Measurements from ENCODE around the gene FAM20A. TPM values are rescaled to one million over a fixed set of nuclear protein-coding genes. Genes with fewer than 3 reads are reported as not detected.

Gene FAM20A
- total and polyA plus RNA-seq, 4 donors: 14.9 to 72.0 (median 58.6) TPM

DNA sequence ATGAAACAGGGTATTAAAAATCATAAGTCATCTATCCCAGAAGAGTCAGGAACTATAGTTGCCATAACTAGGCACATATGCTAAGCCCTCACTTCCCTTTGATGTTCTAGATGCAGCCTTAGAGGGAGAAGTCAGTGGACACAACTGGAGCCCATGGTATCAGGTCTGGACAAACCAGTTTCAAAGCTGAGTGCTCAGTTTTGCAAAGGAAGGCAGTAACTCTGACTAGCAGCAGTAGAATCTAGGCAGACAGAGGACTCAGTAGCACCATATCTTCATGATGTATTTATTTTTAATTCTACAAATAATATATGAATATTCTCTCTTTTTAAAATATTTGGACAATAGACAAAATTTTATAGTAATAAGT lies 11.7 kb upstream of the FAM20A start:
- Histone ChIP-seq H3K27ac (ENCODE audit: low read depth in 1 of 2, low read length in 2 of 2) (peak overlapping the region; percentile 58 to 77), H3K27me3 (ENCODE audit: control insufficient read depth in 4 of 4, insufficient read depth in 4 of 4, low read length in 3 of 4) (no peaks in the 10 kb centered on the region), H3K36me3 (ENCODE audit: control insufficient read depth in 4 of 4, insufficient read depth in 3 of 4, low read depth in 1 of 4, low read length in 3 of 4) (peaks cover 0 to 3% (median 0%) of the 10 kb centered on the region in 4 donors), H3K4me3 (ENCODE audit: low read depth in 1 of 3, low read length in 3 of 3) (no peak overlapping the region), H3K4me1 (ENCODE audit: control insufficient read depth in 4 of 4, insufficient read depth in 4 of 4, low read length in 3 of 4) (peaks cover 7 to 22% (median 17%) of the 10 kb centered on the region in 4 donors), H3K9me3 (ENCODE audit: control insufficient read depth in 4 of 4, low read length in 3 of 4) (peaks cover 0 to 15% (median 2%) of the 10 kb centered on the region in 4 donors), H3K9ac (ENCODE audit: low read depth in 1 of 2, low read length in 2 of 2) (no peak overlapping the region)
- DNase-seq (ENCODE audit: low spot score): no peak
- no peak for TF ChIP-seq TAF1 (conservative IDR thresholded peaks at IDR 0.05)
- TF ChIP-seq EGR1 (IDR thresholded peaks at IDR 0.05; ENCODE audit: low read depth in 2 of 2): no peak
- TF ChIP-seq HNF4G (IDR thresholded peaks at IDR 0.05): no peak
- TF ChIP-seq NR2F2 (IDR thresholded peaks at IDR 0.05): no peak
- TF ChIP-seq YY1 (IDR thresholded peaks at IDR 0.05): no peak
- no peak for TF ChIP-seq FOXA1 (IDR thresholded peaks at IDR 0.05)
- TF ChIP-seq, protein P1, sequence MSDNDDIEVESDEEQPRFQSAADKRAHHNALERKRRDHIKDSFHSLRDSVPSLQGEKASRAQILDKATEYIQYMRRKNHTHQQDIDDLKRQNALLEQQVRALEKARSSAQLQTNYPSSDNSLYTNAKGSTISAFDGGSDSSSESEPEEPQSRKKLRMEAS (IDR thresholded peaks at IDR 0.05): no peak
- TF ChIP-seq, protein P2, sequence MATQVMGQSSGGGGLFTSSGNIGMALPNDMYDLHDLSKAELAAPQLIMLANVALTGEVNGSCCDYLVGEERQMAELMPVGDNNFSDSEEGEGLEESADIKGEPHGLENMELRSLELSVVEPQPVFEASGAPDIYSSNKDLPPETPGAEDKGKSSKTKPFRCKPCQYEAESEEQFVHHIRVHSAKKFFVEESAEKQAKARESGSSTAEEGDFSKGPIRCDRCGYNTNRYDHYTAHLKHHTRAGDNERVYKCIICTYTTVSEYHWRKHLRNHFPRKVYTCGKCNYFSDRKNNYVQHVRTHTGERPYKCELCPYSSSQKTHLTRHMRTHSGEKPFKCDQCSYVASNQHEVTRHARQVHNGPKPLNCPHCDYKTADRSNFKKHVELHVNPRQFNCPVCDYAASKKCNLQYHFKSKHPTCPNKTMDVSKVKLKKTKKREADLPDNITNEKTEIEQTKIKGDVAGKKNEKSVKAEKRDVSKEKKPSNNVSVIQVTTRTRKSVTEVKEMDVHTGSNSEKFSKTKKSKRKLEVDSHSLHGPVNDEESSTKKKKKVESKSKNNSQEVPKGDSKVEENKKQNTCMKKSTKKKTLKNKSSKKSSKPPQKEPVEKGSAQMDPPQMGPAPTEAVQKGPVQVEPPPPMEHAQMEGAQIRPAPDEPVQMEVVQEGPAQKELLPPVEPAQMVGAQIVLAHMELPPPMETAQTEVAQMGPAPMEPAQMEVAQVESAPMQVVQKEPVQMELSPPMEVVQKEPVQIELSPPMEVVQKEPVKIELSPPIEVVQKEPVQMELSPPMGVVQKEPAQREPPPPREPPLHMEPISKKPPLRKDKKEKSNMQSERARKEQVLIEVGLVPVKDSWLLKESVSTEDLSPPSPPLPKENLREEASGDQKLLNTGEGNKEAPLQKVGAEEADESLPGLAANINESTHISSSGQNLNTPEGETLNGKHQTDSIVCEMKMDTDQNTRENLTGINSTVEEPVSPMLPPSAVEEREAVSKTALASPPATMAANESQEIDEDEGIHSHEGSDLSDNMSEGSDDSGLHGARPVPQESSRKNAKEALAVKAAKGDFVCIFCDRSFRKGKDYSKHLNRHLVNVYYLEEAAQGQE (IDR thresholded peaks at IDR 0.05): no peak
- TF ChIP-seq, protein P3, sequence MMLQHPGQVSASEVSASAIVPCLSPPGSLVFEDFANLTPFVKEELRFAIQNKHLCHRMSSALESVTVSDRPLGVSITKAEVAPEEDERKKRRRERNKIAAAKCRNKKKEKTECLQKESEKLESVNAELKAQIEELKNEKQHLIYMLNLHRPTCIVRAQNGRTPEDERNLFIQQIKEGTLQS (IDR thresholded peaks at IDR 0.05): no peak
- no peak for TF ChIP-seq JUND (IDR thresholded peaks at IDR 0.05)
- TF ChIP-seq, protein P4, sequence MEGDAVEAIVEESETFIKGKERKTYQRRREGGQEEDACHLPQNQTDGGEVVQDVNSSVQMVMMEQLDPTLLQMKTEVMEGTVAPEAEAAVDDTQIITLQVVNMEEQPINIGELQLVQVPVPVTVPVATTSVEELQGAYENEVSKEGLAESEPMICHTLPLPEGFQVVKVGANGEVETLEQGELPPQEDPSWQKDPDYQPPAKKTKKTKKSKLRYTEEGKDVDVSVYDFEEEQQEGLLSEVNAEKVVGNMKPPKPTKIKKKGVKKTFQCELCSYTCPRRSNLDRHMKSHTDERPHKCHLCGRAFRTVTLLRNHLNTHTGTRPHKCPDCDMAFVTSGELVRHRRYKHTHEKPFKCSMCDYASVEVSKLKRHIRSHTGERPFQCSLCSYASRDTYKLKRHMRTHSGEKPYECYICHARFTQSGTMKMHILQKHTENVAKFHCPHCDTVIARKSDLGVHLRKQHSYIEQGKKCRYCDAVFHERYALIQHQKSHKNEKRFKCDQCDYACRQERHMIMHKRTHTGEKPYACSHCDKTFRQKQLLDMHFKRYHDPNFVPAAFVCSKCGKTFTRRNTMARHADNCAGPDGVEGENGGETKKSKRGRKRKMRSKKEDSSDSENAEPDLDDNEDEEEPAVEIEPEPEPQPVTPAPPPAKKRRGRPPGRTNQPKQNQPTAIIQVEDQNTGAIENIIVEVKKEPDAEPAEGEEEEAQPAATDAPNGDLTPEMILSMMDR (IDR thresholded peaks at IDR 0.05; ENCODE audit: low read depth, low read length, missing input control): no peak
- no peak for TF ChIP-seq HNF4A (conservative IDR thresholded peaks at IDR 0.05)
- no peak for TF ChIP-seq FOXA2 (IDR thresholded peaks at IDR 0.05)
- TF ChIP-seq RAD21 (IDR thresholded peaks at IDR 0.05): no peak
- no peak for TF ChIP-seq SP1 (IDR thresholded peaks at IDR 0.05)
- TF ChIP-seq RXRA (IDR thresholded peaks at IDR 0.05): no peak
- TF ChIP-seq GABPA (IDR thresholded peaks at IDR 0.05 in 1 of 2, conservative IDR thresholded peaks at IDR 0.05 in 1 of 2): no peak

DNA sequence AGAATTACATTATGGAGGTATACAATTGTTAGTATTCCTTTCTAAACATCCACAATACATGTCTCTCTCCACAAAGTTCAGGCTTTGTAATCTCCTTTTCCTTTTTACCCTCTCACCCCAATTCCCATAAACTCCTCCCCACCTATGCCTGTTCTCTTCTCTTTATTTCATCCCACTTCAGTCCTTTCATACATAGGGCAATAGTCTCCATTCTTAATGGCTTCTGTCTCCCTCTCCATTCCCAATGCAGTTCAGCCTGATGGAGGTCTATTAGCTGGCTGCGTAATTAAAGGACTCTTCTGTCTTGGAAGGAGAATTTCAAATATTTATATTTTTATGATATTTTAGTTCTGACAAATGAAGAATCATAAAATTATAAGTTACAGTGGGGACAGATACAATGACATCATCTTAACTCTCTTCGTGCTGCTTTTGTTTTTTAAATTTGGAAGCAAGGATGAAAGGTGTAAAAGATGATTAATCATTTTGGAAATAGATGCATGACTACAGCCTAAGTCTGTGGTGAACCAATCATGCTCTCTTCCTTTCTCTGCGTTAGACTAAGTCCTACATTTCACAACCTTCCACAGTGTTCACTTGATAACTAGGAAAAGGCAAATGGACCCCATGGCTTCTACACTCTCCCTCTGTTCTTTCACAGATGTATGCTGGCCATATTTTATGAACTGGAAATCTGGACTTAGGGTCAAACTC lies 11.2 kb upstream of the FAM20A start:
- WGBS: 49% methylated on average over 3 of the region's 3 CpGs
- H3K9ac ChIP-seq (ENCODE audit: low read depth in 1 of 2, low read length in 2 of 2): no peak overlapping the region
- peak overlapping the region; percentile 58 to 77 for H3K27ac ChIP-seq (ENCODE audit: low read depth in 1 of 2, low read length in 2 of 2)
- TF ChIP-seq, protein P2 (IDR thresholded peaks at IDR 0.05): no peak
- TF ChIP-seq, protein P3 (IDR thresholded peaks at IDR 0.05): no peak
- TF ChIP-seq HNF4A (conservative IDR thresholded peaks at IDR 0.05) (peak; percentile 2 to 25), RXRA (IDR thresholded peaks at IDR 0.05) (peak in 1 of 2 donors; percentile 17), TAF1 (conservative IDR thresholded peaks at IDR 0.05) (no peak), FOXA1 (IDR thresholded peaks at IDR 0.05) (no peak), NR2F2 (IDR thresholded peaks at IDR 0.05) (no peak)
- TF ChIP-seq, protein P4 (IDR thresholded peaks at IDR 0.05; ENCODE audit: low read depth, low read length, missing input control): no peak
- TF ChIP-seq, protein P1 (IDR thresholded peaks at IDR 0.05): peak; percentile 2

More for the DNA sequence above, 11.2 kb upstream of the FAM20A start:
- Histone ChIP-seq H3K4me3 (ENCODE audit: low read depth in 1 of 3, low read length in 3 of 3) (peak overlapping the region in 1 of 3 donors; percentile 14), H3K9me3 (ENCODE audit: control insufficient read depth in 4 of 4, low read length in 3 of 4) (peaks cover 0 to 15% (median 2%) of the 10 kb centered on the region in 4 donors), H3K27me3 (ENCODE audit: control insufficient read depth in 4 of 4, insufficient read depth in 4 of 4, low read length in 3 of 4) (no peaks in the 10 kb centered on the region), H3K4me1 (ENCODE audit: control insufficient read depth in 4 of 4, insufficient read depth in 4 of 4, low read length in 3 of 4) (peaks cover 7 to 23% (median 18%) of the 10 kb centered on the region in 4 donors), H3K36me3 (ENCODE audit: control insufficient read depth in 4 of 4, insufficient read depth in 3 of 4, low read depth in 1 of 4, low read length in 3 of 4) (peaks cover 0 to 3% (median 0%) of the 10 kb centered on the region in 4 donors)
- DNase-seq (ENCODE audit: low spot score): no peak
